H1 (cell line): Measurements from ENCODE around the gene ATCAY. TPM values are rescaled to one million over a fixed set of nuclear protein-coding genes. Genes with fewer than 3 reads are reported as not detected.

Experiments used
- ATF3 ChIP-seq: IDR thresholded peaks from 2 replicates; pipeline ENCODE4 v1.6.1; 2011; ENCODE audit warnings: low read depth, mild to moderate bottlenecking, low read length; ENCODE audit not compliant: insufficient read depth
- CHD2 ChIP-seq: IDR thresholded peaks from 2 replicates; pipeline ENCODE4 v1.6.1; 2012; ENCODE audit warnings: low read length, improper control_type of control experiment
- CREB1 ChIP-seq: IDR thresholded peaks from 2 replicates; pipeline ENCODE4 v1.6.1; 2012; ENCODE audit warnings: inconsistent platforms
- CTBP2 ChIP-seq: IDR thresholded peaks from 2 replicates; pipeline ENCODE4 v1.7.0; 2011; ENCODE audit warnings: borderline replicate concordance, mild to moderate bottlenecking, moderate library complexity, mixed read lengths, low read length; ENCODE audit not compliant: insufficient read depth, insufficient read length
- E2F6 ChIP-seq: IDR thresholded peaks from 2 replicates; pipeline ENCODE4 v1.6.1; 2012; ENCODE audit warnings: inconsistent platforms
- EP300 ChIP-seq, 2 experiments: IDR thresholded peaks; 1 replicate in 1 of 2; 2 replicates in 1 of 2; pipeline ENCODE4 v1.6.1; 2011 to 2012; ENCODE audit warnings: low read depth in 2 of 2, low read length in 2 of 2, mild to moderate bottlenecking in 2 of 2, borderline replicate concordance in 1 of 2, inconsistent platforms in 1 of 2, moderate library complexity in 1 of 2
- GABPA ChIP-seq: IDR thresholded peaks from 2 replicates; pipeline ENCODE4 v1.6.1; 2011; ENCODE audit warnings: mild to moderate bottlenecking, low read length, moderate library complexity, borderline replicate concordance; ENCODE audit not compliant: insufficient read depth
- GTF2F1 ChIP-seq: IDR thresholded peaks from 2 replicates; pipeline ENCODE4 v1.6.1; 2012; ENCODE audit warnings: low read depth, low read length, improper control_type of control experiment, borderline replicate concordance
- HDAC2 ChIP-seq, 2 experiments: fragments of 300-600 bp in 1 of 2; sonication (generic) in 1 of 2; IDR thresholded peaks; 2 replicates each; pipeline ENCODE4 v1.6.1; 2011 to 2012; ENCODE audit warnings: low read depth in 2 of 2, low read length in 2 of 2, mild to moderate bottlenecking in 2 of 2, moderate library complexity in 2 of 2, borderline replicate concordance in 1 of 2, inconsistent platforms in 1 of 2
- JUND ChIP-seq: IDR thresholded peaks from 2 replicates; pipeline ENCODE4 v1.6.1; 2011; ENCODE audit warnings: mild to moderate bottlenecking, improper control_type of control experiment, low read length
- KDM4A ChIP-seq: IDR thresholded peaks from one replicate; pipeline ENCODE4 v1.7.1; 2012; ENCODE audit warnings: low read depth, mild to moderate bottlenecking, moderate library complexity, low read length, inconsistent platforms; ENCODE audit not compliant: severe bottlenecking
- KDM5A ChIP-seq: fragments of 200-600 bp; IDR thresholded peaks from 2 replicates; pipeline ENCODE4 v1.7.1; 2012; ENCODE audit warnings: mild to moderate bottlenecking, low read length, inconsistent platforms, mixed read lengths
- MAFK ChIP-seq: IDR thresholded peaks from 2 replicates; pipeline ENCODE4 v1.6.1; 2012; ENCODE audit warnings: low read depth, mild to moderate bottlenecking, improper control_type of control experiment, low read length
- PHF8 ChIP-seq: fragments of 200-600 bp; sonication (generic); conservative IDR thresholded peaks from 2 replicates; pipeline ENCODE4 v1.7.1; 2012; ENCODE audit warnings: low read depth, mild to moderate bottlenecking, inconsistent platforms, low read length, moderate library complexity
- POU5F1 ChIP-seq: IDR thresholded peaks from 2 replicates; pipeline ENCODE4 v1.6.1; 2011; ENCODE audit warnings: low read depth, mild to moderate bottlenecking, low read length, moderate library complexity
- RFX5 ChIP-seq: IDR thresholded peaks from 2 replicates; pipeline ENCODE4 v1.6.1; 2011; ENCODE audit warnings: low read depth, low read length, improper control_type of control experiment, borderline replicate concordance
- RNF2 ChIP-seq: fragments of 200-900, 300-1000 bp; sonication (generic); IDR thresholded peaks from 2 replicates; pipeline ENCODE4 v1.7.1; 2016; ENCODE audit warnings: borderline replicate concordance, low read depth, mild to moderate bottlenecking, antibody characterized with exemption, low read length; ENCODE audit not compliant: poor library complexity, severe bottlenecking; ENCODE audit errors: missing control alignments
- SP2 ChIP-seq: IDR thresholded peaks from 2 replicates; pipeline ENCODE4 v1.6.1; 2012; ENCODE audit warnings: mild to moderate bottlenecking, low read length, inconsistent platforms
- SRF ChIP-seq: IDR thresholded peaks from 2 replicates; pipeline ENCODE4 v1.6.1; 2011; ENCODE audit warnings: mild to moderate bottlenecking, low read depth, low read length, moderate library complexity
- SUZ12 ChIP-seq: fragments of 200-600 bp; sonication (generic); IDR thresholded peaks from 2 replicates; pipeline ENCODE4 v1.6.1; 2012; ENCODE audit warnings: mild to moderate bottlenecking, inconsistent platforms, low read length, moderate library complexity, mixed read lengths
- TBP ChIP-seq: IDR thresholded peaks from 2 replicates; pipeline ENCODE4 v1.6.1; 2011; ENCODE audit warnings: low read depth, low read length, improper control_type of control experiment
- YY1 ChIP-seq: IDR thresholded peaks from 2 replicates; pipeline ENCODE4 v1.6.1; 2011; ENCODE audit warnings: low read depth, mild to moderate bottlenecking, low read length
- polyA plus RNA-seq, 7 experiments: library from polyadenylated mRNA; depleted of rRNA in 3 of 7; stranded (reverse) in 5 of 7; unstranded in 2 of 7; fragments of >200 nt in 5 of 7; fragments of 200-250 nt in 2 of 7; gene quantifications; 1 replicate in 5 of 7; 2 replicates in 1 of 7; 4 replicates in 1 of 7; pipeline versions ENCODE4 v1.2.1 to v1.2.3, GENCODE V29; 2011 to 2013; ENCODE audit warnings: missing spikeins in 2 of 7, mixed read lengths in 2 of 7
- total RNA-seq: library from RNA; stranded (reverse); fragmentation: NEBNext Ultra II Directional; extraction: Animal tissue kit (Norgen Biotek cat#: 25700); gene quantifications from 2 replicates; pipeline ENCODE4 v1.2.1, GENCODE V29; 2021

ATCAY gene
- total and polyA plus RNA-seq, 2 of the 8 experiments (the other 6 are each of a cell fraction or from before 2014, with no cell fraction given) = 24.4 to 33.8 TPM

GRCh38 chr19:3970808-3971598 lies 90.5 kb downstream of the ATCAY start, which contains the start of gene DAPK3 (continued):
- TF ChIP-seq YY1 (no peak), EP300 (IDR thresholded peaks at IDR 0.05; ENCODE audit: borderline replicate concordance in 1 of 2, low read depth in 2 of 2, low read length in 2 of 2) (no peak), POU5F1 (no peak), KDM5A (no peak), ATF3 (no peak), TBP (peak; percentile 68), MAFK (no peak), SUZ12 (no peak), KDM4A (peak; percentile 64), SP2 (peak; percentile 82), PHF8 (peak; percentile 92), HDAC2 (IDR thresholded peaks at IDR 0.05; ENCODE audit: borderline replicate concordance in 1 of 2, low read depth in 2 of 2, low read length in 2 of 2) (no peak), E2F6 (no peak; the same call in 1 of the 2 replicates), GTF2F1 (no peak), RNF2 (no peak), CHD2 (peak; percentile 86), GABPA (peak; percentile 93; the same call in 1 of the 2 replicates), CTBP2 (peak; percentile 53), RFX5 (no peak), SRF (0 out of 2 replicates have a peak, but pooled peaks have one; percentile 37), JUND (0 out of 2 replicates have a peak, but pooled peaks have one; percentile 4), CREB1 (peak; percentile 92)
